SK-N-SH treated with all-trans-retinoic acid at 6 μM for 48 hours (cell line): Measurements from ENCODE around the gene FAM83E.

Experiments used
- ATAC-seq: fragments of 200-7000 bp; cut with Tn5 transposase; 3 replicates; pipeline ENCODE4 v1.9.1; 2020; ENCODE audit warnings: mild to moderate bottlenecking, moderate library complexity
- ARNTL ChIP-seq: fragments of 450-650 bp; formaldehyde crosslinking; IDR thresholded peaks from 2 replicates; pipeline ENCODE4 v1.5.0; 2020; ENCODE audit warnings: low read depth, mild to moderate bottlenecking, moderate library complexity, borderline replicate concordance
- BACH2 ChIP-seq: fragments of 250-450 bp; sonication (Bioruptor Pico); IDR thresholded peaks from 2 replicates; pipeline ENCODE4 v1.9.0; 2021; ENCODE audit warnings: mild to moderate bottlenecking, borderline replicate concordance
- CREB5 ChIP-seq: fragments of 250-450 bp; sonication (Bioruptor Pico); IDR thresholded peaks from 2 replicates; pipeline ENCODE4 v1.5.1; 2020; ENCODE audit warnings: low read depth, mild to moderate bottlenecking, moderate library complexity
- CSDC2 ChIP-seq: fragments of 250-450 bp; sonication (Bioruptor Pico); IDR thresholded peaks from 2 replicates; pipeline ENCODE4 v1.5.0; 2020; ENCODE audit warnings: mild to moderate bottlenecking, moderate library complexity
- CSRNP3 ChIP-seq: fragments of 250-450 bp; sonication (Bioruptor Pico); IDR thresholded peaks from 2 replicates; pipeline ENCODE4 v1.5.1; 2021; ENCODE audit warnings: mild to moderate bottlenecking, moderate library complexity
- ESRRG ChIP-seq: fragments of 250-450 bp; sonication (Bioruptor Pico); IDR thresholded peaks from 2 replicates; pipeline ENCODE4 v1.6.1; 2021; ENCODE audit warnings: mild to moderate bottlenecking
- GLIS3 ChIP-seq: fragments of 250-450 bp; sonication (Bioruptor Pico); IDR thresholded peaks from 2 replicates; pipeline ENCODE4 v1.5.0; 2020; ENCODE audit warnings: mild to moderate bottlenecking, moderate library complexity
- ISL1 ChIP-seq: fragments of 250-450 bp; sonication (Bioruptor Pico); IDR thresholded peaks from 2 replicates; pipeline ENCODE4 v2.1.2; 2022; ENCODE audit warnings: mild to moderate bottlenecking, moderate library complexity
- OSR1 ChIP-seq: fragments of 250-450 bp; sonication (Bioruptor Pico); IDR thresholded peaks from 2 replicates; pipeline ENCODE4 v1.8.0; 2022; ENCODE audit warnings: moderate library complexity, mild to moderate bottlenecking, inconsistent platforms
- POU6F1 ChIP-seq: fragments of 250-450 bp; sonication (Bioruptor Pico); IDR thresholded peaks from 2 replicates; pipeline ENCODE4 v1.8.0; 2021; ENCODE audit warnings: low read depth, mild to moderate bottlenecking, moderate library complexity, borderline replicate concordance
- PPARA ChIP-seq: fragments of 250-450 bp; sonication (Bioruptor Pico); IDR thresholded peaks from 2 replicates; pipeline ENCODE4 v1.5.0; 2020; ENCODE audit warnings: mild to moderate bottlenecking, borderline replicate concordance
- RARB ChIP-seq: fragments of 250-450 bp; sonication (Bioruptor Pico); IDR thresholded peaks from 2 replicates; pipeline ENCODE4 v1.8.0; 2021; ENCODE audit warnings: mild to moderate bottlenecking, moderate library complexity
- SNAI2 ChIP-seq: fragments of 250-450 bp; sonication (Bioruptor Pico); IDR thresholded peaks from 2 replicates; pipeline ENCODE4 v1.5.0; 2020; ENCODE audit warnings: mild to moderate bottlenecking, moderate library complexity
- TCF4 ChIP-seq: fragments of 250-450 bp; sonication (Bioruptor Pico); IDR thresholded peaks from 2 replicates; pipeline ENCODE4 v1.8.0; 2021; ENCODE audit warnings: mild to moderate bottlenecking, moderate library complexity, borderline replicate concordance
- TOX ChIP-seq: fragments of 250-450 bp; sonication (Bioruptor Pico); IDR thresholded peaks from 2 replicates; pipeline ENCODE4 v1.8.0; 2021; ENCODE audit warnings: mild to moderate bottlenecking, moderate library complexity, borderline replicate concordance
- TSHZ2 ChIP-seq: fragments of 250-450 bp; sonication (Bioruptor Pico); IDR thresholded peaks from 2 replicates; pipeline ENCODE4 v1.5.0; 2020; ENCODE audit warnings: mild to moderate bottlenecking, moderate library complexity
- ZC3H10 ChIP-seq: fragments of 250-450 bp; sonication (Bioruptor Pico); IDR thresholded peaks from 2 replicates; pipeline ENCODE4 v1.5.1; 2021; ENCODE audit warnings: mild to moderate bottlenecking, moderate library complexity
- ZFP3 ChIP-seq: fragments of 250-450 bp; sonication (Bioruptor Pico); IDR thresholded peaks from 2 replicates; pipeline ENCODE4 v1.5.0; 2020; ENCODE audit warnings: mild to moderate bottlenecking, moderate library complexity
- ZFP30 ChIP-seq: fragments of 450-650 bp; formaldehyde crosslinking; IDR thresholded peaks from 2 replicates; pipeline ENCODE4 v1.5.0; 2022; ENCODE audit warnings: mild to moderate bottlenecking, moderate library complexity
- ZNF565 ChIP-seq: fragments of 450-650 bp; formaldehyde crosslinking; conservative IDR thresholded peaks from 2 replicates; pipeline ENCODE4 v1.5.0; 2020; ENCODE audit warnings: low read depth, mild to moderate bottlenecking, moderate library complexity
- ZNF70 ChIP-seq: fragments of 450-650 bp; formaldehyde crosslinking; IDR thresholded peaks from 2 replicates; pipeline ENCODE4 v1.5.0; 2020; ENCODE audit warnings: mild to moderate bottlenecking, moderate library complexity
- ZNF8 ChIP-seq: fragments of 450-650 bp; formaldehyde crosslinking; IDR thresholded peaks from 2 replicates; pipeline ENCODE4 v1.5.0; 2020; ENCODE audit warnings: mild to moderate bottlenecking, moderate library complexity

The FAM83E gene

GRCh38 chr19:48614436-48615230, at the start of gene FAM83E:
TSS of gene FAM83E (minus strand) at chr19:48615076. CDS start at chr19:48613372, 1,704 bp downstream.
- ATAC-seq: no peak; the same call in 2 of the 3 replicates
- peak; percentile 74; the same call in 1 of the 2 replicates for TF ChIP-seq ESRRG (CRISPR knock-in tag)
- no peak for TF ChIP-seq OSR1 (CRISPR knock-in tag)
- 0 out of 2 replicates have a peak, but pooled peaks have one; percentile 14 for TF ChIP-seq TOX (CRISPR knock-in tag)
- no peak for TF ChIP-seq ZNF565 (CRISPR knock-in tag)
- no peak for TF ChIP-seq ZNF70 (CRISPR knock-in tag)
- peak; percentile 39; the same call in 1 of the 2 replicates for TF ChIP-seq CREB5 (CRISPR knock-in tag)
- no peak for TF ChIP-seq BACH2
- 0 out of 2 replicates have a peak, but pooled peaks have one; percentile 38 for TF ChIP-seq CSDC2 (CRISPR knock-in tag)
- TF ChIP-seq SNAI2 (CRISPR knock-in tag): no peak
- 0 out of 2 replicates have a peak, but pooled peaks have one; percentile 12 for TF ChIP-seq TCF4 (CRISPR knock-in tag)
- peak; percentile 78 for TF ChIP-seq GLIS3 (CRISPR knock-in tag)
- 0 out of 2 replicates have a peak, but pooled peaks have one; percentile 53 for TF ChIP-seq CSRNP3 (CRISPR knock-in tag)
- no peak for TF ChIP-seq RARB (CRISPR knock-in tag)

GRCh38 chr19:48664476-48664875, 49.6 kb upstream of the FAM83E start:
- no peak for ATAC-seq
- TF ChIP-seq ARNTL (CRISPR knock-in tag) (no peak), ZNF8 (no peak), TOX (CRISPR knock-in tag) (no peak), CREB5 (CRISPR knock-in tag) (no peak), POU6F1 (CRISPR knock-in tag) (no peak), OSR1 (CRISPR knock-in tag) (no peak), CSRNP3 (CRISPR knock-in tag) (no peak), CSDC2 (CRISPR knock-in tag) (no peak), ISL1 (no peak), PPARA (no peak), TCF4 (CRISPR knock-in tag) (no peak), ZFP30 (CRISPR knock-in tag) (no peak), RARB (CRISPR knock-in tag) (no peak)
- TF ChIP-seq, all 23 proteins: peak for 0

GRCh38 chr19:48663667-48664066, 48.8 kb upstream of the FAM83E start:
- TF ChIP-seq TSHZ2 (no peak), ARNTL (CRISPR knock-in tag) (no peak), ZC3H10 (CRISPR knock-in tag) (no peak), ZNF70 (CRISPR knock-in tag) (no peak), TOX (CRISPR knock-in tag) (no peak), OSR1 (CRISPR knock-in tag) (no peak), ZFP3 (CRISPR knock-in tag) (no peak), CSDC2 (CRISPR knock-in tag) (no peak), ZFP30 (CRISPR knock-in tag) (no peak), GLIS3 (CRISPR knock-in tag) (no peak), CSRNP3 (CRISPR knock-in tag) (no peak), PPARA (no peak)

More at GRCh38 chr19:48663667-48664066, 48.8 kb upstream of the FAM83E start:
- no peak for ATAC-seq
